H1 (cell line): Measurements from ENCODE around the gene RAD18. TPM values are rescaled to one million over a fixed set of nuclear protein-coding genes. Genes with fewer than 3 reads are reported as not detected.

ENCODE experiments used
- BCL11A ChIP-seq, 2 experiments: IDR thresholded peaks; one replicate each; pipeline ENCODE4 v1.6.1; 2011; ENCODE audit warnings: low read depth in 2 of 2, low read length in 2 of 2, mild to moderate bottlenecking in 2 of 2
- GTF2F1 ChIP-seq: IDR thresholded peaks from 2 replicates; pipeline ENCODE4 v1.6.1; 2012; ENCODE audit warnings: low read depth, low read length, improper control_type of control experiment, borderline replicate concordance
- MAFK ChIP-seq: IDR thresholded peaks from 2 replicates; pipeline ENCODE4 v1.6.1; 2012; ENCODE audit warnings: low read depth, mild to moderate bottlenecking, improper control_type of control experiment, low read length
- NRF1 ChIP-seq: IDR thresholded peaks from 2 replicates; pipeline ENCODE4 v1.6.1; 2011; ENCODE audit warnings: mild to moderate bottlenecking, low read depth, low read length, improper control_type of control experiment
- SIX5 ChIP-seq: IDR thresholded peaks from 2 replicates; pipeline ENCODE4 v1.6.1; 2011; ENCODE audit warnings: mild to moderate bottlenecking, low read depth, low read length
- TAF1 ChIP-seq: IDR thresholded peaks from 2 replicates; pipeline ENCODE4 v1.6.1; 2011; ENCODE audit warnings: mild to moderate bottlenecking, low read depth, low read length
- TBP ChIP-seq: IDR thresholded peaks from 2 replicates; pipeline ENCODE4 v1.6.1; 2011; ENCODE audit warnings: low read depth, low read length, improper control_type of control experiment
- polyA plus RNA-seq, 7 experiments: library from polyadenylated mRNA; depleted of rRNA in 3 of 7; stranded (reverse) in 5 of 7; unstranded in 2 of 7; fragments of >200 nt in 5 of 7; fragments of 200-250 nt in 2 of 7; gene quantifications; 1 replicate in 5 of 7; 2 replicates in 1 of 7; 4 replicates in 1 of 7; pipeline versions ENCODE4 v1.2.1 to v1.2.3, GENCODE V29; 2011 to 2013; ENCODE audit warnings: missing spikeins in 2 of 7, mixed read lengths in 2 of 7
- total RNA-seq: library from RNA; stranded (reverse); fragmentation: NEBNext Ultra II Directional; extraction: Animal tissue kit (Norgen Biotek cat#: 25700); gene quantifications from 2 replicates; pipeline ENCODE4 v1.2.1, GENCODE V29; 2021
- TF ChIP-seq, protein P1 (sequence below): IDR thresholded peaks from 2 replicates; pipeline ENCODE4 v1.6.1; 2012; ENCODE audit warnings: inconsistent platforms

The RAD18 gene
- total and polyA plus RNA-seq, 2 of the 8 experiments (the other 6 are each of a cell fraction or from before 2014, with no cell fraction given) = 13.0 to 23.2 TPM

DNA sequence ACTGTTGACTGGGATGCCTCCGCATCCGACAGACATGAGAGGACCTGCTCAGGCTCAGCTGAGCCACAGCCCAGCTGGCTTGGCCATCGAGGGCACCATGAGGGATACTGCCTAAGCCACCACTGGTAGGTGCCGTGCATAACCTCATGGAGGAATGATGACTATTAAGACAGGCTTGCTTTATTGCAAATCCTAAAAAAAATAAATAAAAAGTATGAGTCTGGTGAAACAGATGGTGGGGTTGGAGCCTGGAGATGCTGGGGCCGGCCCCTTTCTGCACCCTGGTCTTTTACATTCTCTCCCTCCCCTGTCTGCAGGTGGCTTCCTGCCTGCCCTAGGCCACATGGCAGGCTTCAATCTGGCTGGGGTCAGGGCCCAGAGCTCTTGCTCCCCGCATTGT is 24.0 kb upstream of the RAD18 start (continued):
- TF ChIP-seq BCL11A (IDR thresholded peaks at IDR 0.05; ENCODE audit: low read depth in 2 of 2, low read length in 2 of 2) = no peak
- TF ChIP-seq, protein P1, sequence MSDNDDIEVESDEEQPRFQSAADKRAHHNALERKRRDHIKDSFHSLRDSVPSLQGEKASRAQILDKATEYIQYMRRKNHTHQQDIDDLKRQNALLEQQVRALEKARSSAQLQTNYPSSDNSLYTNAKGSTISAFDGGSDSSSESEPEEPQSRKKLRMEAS = no peak
- no peak for TF ChIP-seq MAFK
- TF ChIP-seq TBP = no peak
- TF ChIP-seq NRF1 = no peak
- TF ChIP-seq SIX5 = no peak
- TF ChIP-seq TAF1 = no peak
- no peak for TF ChIP-seq GTF2F1
